ENCODE results near the gene CDC25C.

GRCh38 chr5:138334867-138335447, 3.4 kb upstream of the CDC25C start:
- TF ChIP-seq CTCF (IDR thresholded peaks at IDR 0.05) (no peak), EP300 (IDR thresholded peaks at IDR 0.05; ENCODE audit: low read depth) (no peak), POLR2A (IDR thresholded peaks at IDR 0.05) (no peak)

Measured in transverse colon (tissue), 3 donors.